Measurements from ENCODE around the gene CRTC2.
"Not testable (repeated sequence)": the region's sequence is repeated elsewhere in the genome, so short reads cannot be mapped to it uniquely, and the experiment has no call there.

- not testable (repeated sequence) for TF ChIP-seq CTCF (IDR thresholded peaks at IDR 0.05; ENCODE audit: poor library complexity, severe bottlenecking); POLR2AphosphoS5 (IDR thresholded peaks at IDR 0.05); RAD21 (conservative IDR thresholded peaks at IDR 0.05)
Measured at GRCh38 chr1:153979091-153979490, 20.7 kb upstream of the CRTC2 start.

Measured in neural cell (in vitro differentiated cells).